K562 (cell line): ENCODE data around the gene BMP10. TPM values are rescaled to one million over a fixed set of nuclear protein-coding genes. Genes with fewer than 3 reads are reported as not detected.

Experiments
- ATF4 ChIP-seq: fragments of 450-650 bp; formaldehyde crosslinking; IDR thresholded peaks from 2 replicates; pipeline ENCODE4 v1.4.0; 2022; ENCODE audit warnings: mild to moderate bottlenecking, moderate library complexity
- CREB3 ChIP-seq: fragments of 450-650 bp; conservative IDR thresholded peaks from 2 replicates; pipeline ENCODE4 v1.6.1; 2016; ENCODE audit warnings: missing genetic modification characterization, low read depth, mild to moderate bottlenecking, missing compliant biosample characterization, moderate library complexity
- CTBP1 ChIP-seq: fragments of 450-650 bp; IDR thresholded peaks from 2 replicates; pipeline ENCODE4 v1.6.1; 2016; ENCODE audit warnings: borderline replicate concordance
- DMBX1 ChIP-seq: fragments of 250-450 bp; sonication (Bioruptor Pico); IDR thresholded peaks from 2 replicates; pipeline ENCODE4 v1.8.0; 2022; ENCODE audit warnings: inconsistent platforms, mild to moderate bottlenecking, moderate library complexity, borderline replicate concordance
- EP300 ChIP-seq: IDR thresholded peaks from 2 replicates; pipeline ENCODE4 v1.6.1; 2012; ENCODE audit warnings: low read length, improper control_type of control experiment
- GABPA ChIP-seq: fragments of 200-800 bp; sonication (Bioruptor generic); conservative IDR thresholded peaks from 2 replicates; pipeline ENCODE4 v1.6.1; 2016; ENCODE audit warnings: low read depth, missing genetic modification characterization, missing compliant biosample characterization
- GABPB1 ChIP-seq: sonication (generic); formaldehyde crosslinking; IDR thresholded peaks from 2 replicates; pipeline ENCODE4 v1.8.0; 2022; ENCODE audit warnings: mild to moderate bottlenecking, missing genetic modification reagents
- HDAC2 ChIP-seq: fragments of 450-650 bp; IDR thresholded peaks from 2 replicates; pipeline ENCODE4 v1.6.1; 2016; ENCODE audit warnings: mild to moderate bottlenecking
- MCM7 ChIP-seq, 2 experiments: fragments of 450-650 bp; IDR thresholded peaks; 2 replicates each; pipeline ENCODE4 v1.6.1; 2016 to 2018
- MTA3 ChIP-seq: fragments of 450-650 bp; formaldehyde crosslinking; IDR thresholded peaks from 2 replicates; pipeline ENCODE4 v1.6.1; 2017; ENCODE audit warnings: mild to moderate bottlenecking, borderline replicate concordance
- MYC ChIP-seq, 2 experiments: fragments of 250-450 bp in 1 of 2; sonication (Bioruptor Pico) in 1 of 2; IDR thresholded peaks; 2 replicates each; pipeline versions ENCODE4 v1.5.1 to v1.6.1; 2012 to 2021; ENCODE audit warnings: low read depth in 2 of 2, borderline replicate concordance in 1 of 2, improper control_type of control experiment in 1 of 2, low read length in 1 of 2, mild to moderate bottlenecking in 1 of 2, moderate library complexity in 1 of 2
- PYGO2 ChIP-seq: fragments of 450-650 bp; IDR thresholded peaks from 2 replicates; pipeline ENCODE4 v1.6.1; 2016; ENCODE audit warnings: mild to moderate bottlenecking, missing genetic modification characterization, moderate library complexity, missing compliant biosample characterization
- RCOR1 ChIP-seq, 2 experiments: IDR thresholded peaks; 2 replicates each; pipeline ENCODE4 v1.6.1; 2012; ENCODE audit warnings: low read depth in 2 of 2, low read length in 2 of 2, borderline replicate concordance in 1 of 2, improper control_type of control experiment in 1 of 2
- RNF2 ChIP-seq: sonication (generic); IDR thresholded peaks from 2 replicates; pipeline ENCODE4 v1.6.1; 2016
- TFAP4 ChIP-seq: sonication (generic); formaldehyde crosslinking; IDR thresholded peaks from 2 replicates; pipeline ENCODE4 v1.8.0; 2022; ENCODE audit warnings: missing genetic modification reagents, mild to moderate bottlenecking, moderate library complexity, borderline replicate concordance
- ZNF561 ChIP-seq: fragments of 450-650 bp; formaldehyde crosslinking; conservative IDR thresholded peaks from 2 replicates; pipeline ENCODE4 v1.4.0; 2020; ENCODE audit warnings: mild to moderate bottlenecking, moderate library complexity
- polyA plus RNA-seq, 8 experiments: library from polyadenylated mRNA; depleted of rRNA in 4 of 8; stranded (reverse) in 5 of 8; unstranded in 3 of 8; fragments of >200 nt; fragmentation: Nextera tagmentation in 2 of 8; fragmentation: Illumina TruSeq in 1 of 8; extraction: Ambion mirVana in 2 of 8; extraction: Trizol in 1 of 8; gene quantifications; 2 replicates each; pipeline versions ENCODE4 v1.2.1 to v1.2.3, GENCODE V29; 2011 to 2014; ENCODE audit warnings: inconsistent platforms in 1 of 8, missing spikeins in 1 of 8
- total RNA-seq, 7 experiments: library from RNA; depleted of rRNA in 6 of 7; stranded (reverse); fragments of >200 nt in 6 of 7; fragmentation: Illumina TruSeq in 2 of 7; extraction: Trizol in 2 of 7; gene quantifications; 2 replicates each; pipeline versions ENCODE4 v1.2.1 to v1.2.3, GENCODE V29; 2011 to 2021; ENCODE audit warnings: low replicate concordance in 1 of 7
- TF ChIP-seq, protein P1 (sequence below): fragments of 450-650 bp; IDR thresholded peaks from 2 replicates; pipeline ENCODE4 v1.6.1; 2017; ENCODE audit warnings: antibody characterized with exemption, mild to moderate bottlenecking

The BMP10 gene
- total and polyA plus RNA-seq, 9 of the 15 experiments (the other 6 are each of a cell fraction or from before 2014, with no cell fraction given), result 0.11 to 0.91 (median 0.43) TPM

- TF ChIP-seq ZNF561 (CRISPR knock-in tag) (no peak), CTBP1 (peak; percentile 86), HDAC2 (peak; percentile 69; the same call in 1 of the 2 replicates), EP300 (0 out of 2 replicates have a peak, but pooled peaks have one; percentile 23), RCOR1 (IDR thresholded peaks at IDR 0.05; ENCODE audit: borderline replicate concordance in 1 of 2, low read depth in 2 of 2, low read length in 2 of 2) (peak in 1 of 2 experiments; percentile 78; a peak in 2 of 4 replicates), MYC (IDR thresholded peaks at IDR 0.05; ENCODE audit: low read depth, low read length) (peak; percentile 71), MYC (CRISPR knock-in tag; IDR thresholded peaks at IDR 0.05; ENCODE audit: borderline replicate concordance, low read depth) (no peak), MCM7 (IDR thresholded peaks at IDR 0.05) (no peak), ATF4 (CRISPR knock-in tag) (0 out of 2 replicates have a peak, but pooled peaks have one; percentile 9), PYGO2 (0 out of 2 replicates have a peak, but pooled peaks have one; percentile 11), CREB3 (tag) (0 out of 2 replicates have a peak, but pooled peaks have one; percentile 22), DMBX1 (CRISPR knock-in tag) (peak; percentile 18; the same call in 1 of the 2 replicates), TFAP4 (peak; percentile 55; the same call in 1 of the 2 replicates), GABPA (tag) (peak; percentile 76), MTA3 (0 out of 2 replicates have a peak, but pooled peaks have one; percentile 74), RNF2 (peak; percentile 59; the same call in 1 of the 2 replicates), GABPB1 (CRISPR knock-in tag) (peak; percentile 56; the same call in 1 of the 2 replicates)
- TF ChIP-seq, protein P1, sequence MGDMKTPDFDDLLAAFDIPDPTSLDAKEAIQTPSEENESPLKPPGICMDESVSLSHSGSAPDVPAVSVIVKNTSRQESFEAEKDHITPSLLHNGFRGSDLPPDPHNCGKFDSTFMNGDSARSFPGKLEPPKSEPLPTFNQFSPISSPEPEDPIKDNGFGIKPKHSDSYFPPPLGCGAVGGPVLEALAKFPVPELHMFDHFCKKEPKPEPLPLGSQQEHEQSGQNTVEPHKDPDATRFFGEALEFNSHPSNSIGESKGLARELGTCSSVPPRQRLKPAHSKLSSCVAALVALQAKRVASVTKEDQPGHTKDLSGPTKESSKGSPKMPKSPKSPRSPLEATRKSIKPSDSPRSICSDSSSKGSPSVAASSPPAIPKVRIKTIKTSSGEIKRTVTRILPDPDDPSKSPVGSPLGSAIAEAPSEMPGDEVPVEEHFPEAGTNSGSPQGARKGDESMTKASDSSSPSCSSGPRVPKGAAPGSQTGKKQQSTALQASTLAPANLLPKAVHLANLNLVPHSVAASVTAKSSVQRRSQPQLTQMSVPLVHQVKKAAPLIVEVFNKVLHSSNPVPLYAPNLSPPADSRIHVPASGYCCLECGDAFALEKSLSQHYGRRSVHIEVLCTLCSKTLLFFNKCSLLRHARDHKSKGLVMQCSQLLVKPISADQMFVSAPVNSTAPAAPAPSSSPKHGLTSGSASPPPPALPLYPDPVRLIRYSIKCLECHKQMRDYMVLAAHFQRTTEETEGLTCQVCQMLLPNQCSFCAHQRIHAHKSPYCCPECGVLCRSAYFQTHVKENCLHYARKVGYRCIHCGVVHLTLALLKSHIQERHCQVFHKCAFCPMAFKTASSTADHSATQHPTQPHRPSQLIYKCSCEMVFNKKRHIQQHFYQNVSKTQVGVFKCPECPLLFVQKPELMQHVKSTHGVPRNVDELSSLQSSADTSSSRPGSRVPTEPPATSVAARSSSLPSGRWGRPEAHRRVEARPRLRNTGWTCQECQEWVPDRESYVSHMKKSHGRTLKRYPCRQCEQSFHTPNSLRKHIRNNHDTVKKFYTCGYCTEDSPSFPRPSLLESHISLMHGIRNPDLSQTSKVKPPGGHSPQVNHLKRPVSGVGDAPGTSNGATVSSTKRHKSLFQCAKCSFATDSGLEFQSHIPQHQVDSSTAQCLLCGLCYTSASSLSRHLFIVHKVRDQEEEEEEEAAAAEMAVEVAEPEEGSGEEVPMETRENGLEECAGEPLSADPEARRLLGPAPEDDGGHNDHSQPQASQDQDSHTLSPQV, result peak; percentile 77
Observed at GRCh38 chr2:68828887-68829708, 42.1 kb downstream of the BMP10 start (continued).
